GM18951 (cell line): Measurements from ENCODE around the gene SPON1.
"Not testable (repeated sequence)": the region's sequence is repeated elsewhere in the genome, so short reads cannot be mapped to it uniquely, and the experiment has no call there.

Experiments
- POLR2A ChIP-seq: IDR thresholded peaks from 4 replicates; pipeline ENCODE4 v1.6.1; 2011; ENCODE audit warnings: mild to moderate bottlenecking; ENCODE audit not compliant: insufficient read length, insufficient read depth; ENCODE audit errors: extremely low read depth
- in situ Hi-C: fragments of 300-500 bp; cut with MboI; formaldehyde crosslinking; loops from one replicate; pipeline ENCODE4 v1.12.0; 2022; ENCODE audit warnings: low sequenced_read_pairs, mixed read lengths, inconsistent platforms; ENCODE audit not compliant: unreplicated experiment

Gene SPON1

DNA sequence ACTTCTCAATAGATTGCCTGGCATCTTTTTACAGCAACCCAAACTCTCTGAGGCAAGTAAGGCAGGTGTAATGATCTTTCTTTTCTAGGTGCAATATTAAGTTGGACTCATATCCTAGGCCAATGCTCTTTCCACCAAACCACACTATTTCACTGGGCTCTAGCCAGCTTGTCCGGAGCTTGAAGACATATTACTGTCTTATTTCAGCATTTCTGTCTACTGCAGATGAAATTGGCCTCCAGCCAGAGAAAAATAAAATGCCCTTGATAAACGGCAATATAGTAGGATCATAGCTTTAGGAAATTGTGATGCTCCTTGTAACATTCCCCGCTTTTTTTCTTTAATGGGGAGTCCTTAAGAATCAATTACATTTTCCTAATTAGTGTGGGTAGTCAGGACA is 48.1 kb downstream of the SPON1 start:
- no peak for TF ChIP-seq POLR2A
- in situ Hi-C loops, result no loop called here

DNA sequence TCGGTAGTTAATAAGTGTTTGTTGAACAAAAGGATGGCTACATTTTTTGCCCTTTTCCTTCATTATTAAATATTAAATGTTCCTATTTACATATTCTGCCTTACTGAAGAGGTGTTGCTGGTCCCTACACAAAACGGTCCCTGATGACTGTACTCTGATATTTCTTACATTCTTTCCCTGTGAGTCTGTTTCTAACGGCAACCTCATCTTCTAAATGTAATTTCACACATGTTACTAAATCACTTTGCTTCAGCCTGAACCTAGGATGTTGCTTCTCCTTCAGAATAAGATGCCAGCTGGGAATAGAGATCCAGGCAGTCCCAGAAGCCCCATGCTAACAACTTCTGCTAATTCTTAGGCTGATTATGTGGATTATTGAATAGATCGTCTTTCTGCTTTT is 50.3 kb downstream of the SPON1 start:
- in situ Hi-C loops, result no loop called here
- no peak for TF ChIP-seq POLR2A

DNA sequence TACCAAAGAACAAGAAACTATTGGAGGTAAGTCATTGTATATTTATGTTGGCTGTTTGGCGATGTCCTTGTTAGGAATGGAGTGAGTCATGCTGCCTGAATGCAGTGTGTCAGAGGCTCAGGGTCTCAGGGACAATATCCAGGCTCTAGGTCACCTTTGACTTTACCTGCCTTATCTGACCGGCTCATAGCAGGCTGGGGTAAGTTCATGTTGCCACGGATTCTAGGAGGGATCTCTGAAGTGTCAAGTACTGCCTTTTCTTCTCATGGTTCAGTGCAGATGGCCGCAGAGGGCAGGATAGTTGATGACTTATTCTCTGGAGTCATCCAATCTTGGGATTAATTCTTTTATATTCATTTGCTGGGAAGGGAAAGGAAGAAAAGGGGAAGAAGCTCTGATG is 53.2 kb downstream of the SPON1 start:
- in situ Hi-C loops, result no loop called here
- TF ChIP-seq POLR2A, result no peak

DNA sequence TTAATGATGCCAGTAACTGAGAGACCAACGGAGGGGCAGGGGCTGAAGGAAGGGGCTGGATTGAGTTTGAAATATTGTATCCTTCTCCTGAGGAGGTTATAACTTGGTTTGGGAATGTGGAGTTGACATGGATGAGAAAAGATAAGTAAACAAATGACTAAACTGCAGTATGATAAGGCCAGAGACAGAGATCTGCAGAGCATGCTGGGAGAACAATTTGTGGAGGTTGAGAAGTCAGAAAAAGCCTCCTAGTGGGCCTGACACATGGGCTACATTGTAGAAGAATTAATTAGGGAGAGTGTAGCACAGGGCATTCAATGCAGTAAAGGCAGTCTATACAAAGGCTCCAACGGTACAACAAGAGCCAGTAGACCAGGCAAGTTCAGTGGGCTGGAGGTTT is 55.9 kb downstream of the SPON1 start:
- in situ Hi-C loops, result no loop called here
- TF ChIP-seq POLR2A, result no peak

DNA sequence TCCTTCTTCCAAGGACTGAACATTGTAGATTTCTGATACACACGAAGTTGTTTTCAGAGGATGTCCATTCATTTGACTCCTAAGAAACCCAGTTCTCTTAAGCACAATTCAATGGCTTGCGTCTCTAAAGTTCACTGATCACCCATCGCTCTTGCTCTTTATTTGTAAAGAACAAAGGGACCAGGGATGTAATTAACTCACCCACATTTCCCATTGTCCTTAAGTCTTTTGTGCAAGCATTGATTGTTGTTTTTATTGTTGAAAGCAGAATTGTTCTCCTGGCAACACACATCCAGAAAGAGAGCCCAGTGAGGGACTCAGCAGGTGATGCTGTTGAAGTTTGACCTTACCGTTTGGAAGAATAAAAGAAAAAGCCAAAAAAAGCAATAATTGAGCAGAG is 59.2 kb downstream of the SPON1 start:
- in situ Hi-C loops, result no loop called here
- TF ChIP-seq POLR2A, result no peak

DNA sequence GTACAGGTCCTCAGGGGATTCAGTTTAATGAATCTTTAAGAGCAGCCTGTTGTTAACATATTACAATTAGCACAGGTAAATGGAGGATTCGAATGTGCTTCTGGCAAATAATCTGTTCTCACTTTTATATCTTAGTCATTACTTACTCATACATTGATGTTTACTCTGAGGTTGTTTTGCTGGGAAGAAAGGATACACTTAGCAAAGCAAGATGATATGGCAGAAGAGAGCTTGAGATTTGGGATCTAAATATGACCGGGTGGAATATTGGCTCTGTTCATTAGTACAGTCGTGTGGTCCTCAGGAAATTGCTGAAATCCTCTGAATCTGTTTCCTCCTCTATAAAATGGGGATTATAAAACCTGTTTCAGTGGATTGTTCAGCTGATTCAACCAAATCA is 59.7 kb downstream of the SPON1 start:
- TF ChIP-seq POLR2A, result no peak

DNA sequence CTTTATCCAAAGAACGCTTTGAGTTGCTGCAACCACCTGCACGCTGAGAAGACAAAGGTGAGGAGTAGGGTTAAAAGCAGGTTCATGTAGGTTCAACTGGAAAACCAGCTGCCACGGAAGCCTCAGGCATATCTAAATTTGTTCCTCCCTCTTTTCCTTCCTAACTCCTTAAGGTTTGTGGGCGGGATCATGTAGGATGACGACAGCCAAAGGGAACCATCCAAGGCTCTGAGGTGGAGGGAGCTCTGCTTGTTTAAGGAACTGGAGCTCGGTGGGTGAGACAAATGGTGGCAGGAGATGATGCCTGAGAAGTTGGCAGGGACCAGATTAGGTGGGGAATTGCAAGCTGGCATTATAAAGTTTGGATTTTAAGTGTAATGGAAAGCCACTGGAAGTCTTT is 60.3 kb downstream of the SPON1 start:
- in situ Hi-C loops, result no loop called here
- no peak for TF ChIP-seq POLR2A

More for the DNA sequence above, 59.7 kb downstream of the SPON1 start:
- in situ Hi-C loops, result no loop called here

DNA sequence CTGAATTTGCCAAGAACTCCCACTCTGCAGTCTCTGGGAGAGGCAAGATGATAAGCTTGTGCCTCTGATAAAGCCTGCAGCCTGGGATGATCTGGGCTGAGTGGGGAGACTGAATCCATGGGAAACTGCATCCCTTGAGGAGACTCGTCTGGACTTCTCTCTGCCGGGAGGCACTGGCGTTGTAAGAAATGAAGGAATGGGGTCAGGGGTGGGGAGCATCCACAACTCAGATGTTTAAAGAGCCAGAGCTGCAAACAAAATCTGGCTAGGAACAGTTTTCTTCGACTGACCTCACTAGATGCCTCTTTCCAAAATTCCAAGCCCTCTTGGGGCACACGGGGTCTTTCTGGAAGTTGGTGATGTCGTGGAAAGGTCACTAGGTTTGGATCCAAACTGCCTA is 64.4 kb downstream of the SPON1 start:
- in situ Hi-C loops, result no loop called here
- no peak for TF ChIP-seq POLR2A

DNA sequence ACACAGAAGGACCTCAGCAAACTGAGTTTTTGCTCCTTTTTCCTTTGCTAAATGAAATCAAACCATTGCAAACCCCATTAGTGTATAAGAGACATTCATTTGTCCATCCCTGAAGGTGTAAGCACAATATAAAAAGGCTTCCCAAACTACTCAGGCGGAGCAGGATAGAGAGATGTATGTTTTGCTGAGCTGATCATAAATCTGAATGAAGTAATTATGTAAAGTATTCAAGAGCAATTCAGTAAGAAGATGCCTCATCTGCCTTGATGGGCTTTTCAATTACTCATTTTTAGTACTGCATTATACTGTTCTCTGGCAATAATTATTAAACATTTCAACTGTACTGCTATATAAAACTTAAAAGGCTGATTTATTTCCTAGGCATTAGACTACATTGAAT is 65.0 kb downstream of the SPON1 start:
- TF ChIP-seq POLR2A, result no peak
- in situ Hi-C loops, result no loop called here

DNA sequence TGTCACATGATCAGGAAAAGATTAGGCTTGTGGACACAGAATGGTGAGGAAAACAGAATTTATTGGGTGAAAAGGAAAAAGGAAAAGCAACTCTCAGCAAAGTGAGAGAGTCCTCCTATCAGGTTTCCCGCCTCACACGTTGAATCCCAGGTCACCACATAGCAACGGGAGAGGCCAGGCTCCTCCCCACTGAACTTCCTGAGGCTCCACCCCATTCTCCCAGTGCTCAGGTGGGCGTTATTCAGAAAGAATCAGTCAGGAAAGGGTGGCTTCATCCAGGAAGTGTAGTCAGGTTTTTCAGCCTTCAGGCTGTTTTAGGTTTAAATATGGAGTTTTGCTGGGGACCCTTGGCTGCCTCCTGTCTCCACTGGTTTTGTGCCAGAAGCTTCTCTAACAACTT is 66.9 kb downstream of the SPON1 start:
- in situ Hi-C loops, result no loop called here
- TF ChIP-seq POLR2A, result no peak

DNA sequence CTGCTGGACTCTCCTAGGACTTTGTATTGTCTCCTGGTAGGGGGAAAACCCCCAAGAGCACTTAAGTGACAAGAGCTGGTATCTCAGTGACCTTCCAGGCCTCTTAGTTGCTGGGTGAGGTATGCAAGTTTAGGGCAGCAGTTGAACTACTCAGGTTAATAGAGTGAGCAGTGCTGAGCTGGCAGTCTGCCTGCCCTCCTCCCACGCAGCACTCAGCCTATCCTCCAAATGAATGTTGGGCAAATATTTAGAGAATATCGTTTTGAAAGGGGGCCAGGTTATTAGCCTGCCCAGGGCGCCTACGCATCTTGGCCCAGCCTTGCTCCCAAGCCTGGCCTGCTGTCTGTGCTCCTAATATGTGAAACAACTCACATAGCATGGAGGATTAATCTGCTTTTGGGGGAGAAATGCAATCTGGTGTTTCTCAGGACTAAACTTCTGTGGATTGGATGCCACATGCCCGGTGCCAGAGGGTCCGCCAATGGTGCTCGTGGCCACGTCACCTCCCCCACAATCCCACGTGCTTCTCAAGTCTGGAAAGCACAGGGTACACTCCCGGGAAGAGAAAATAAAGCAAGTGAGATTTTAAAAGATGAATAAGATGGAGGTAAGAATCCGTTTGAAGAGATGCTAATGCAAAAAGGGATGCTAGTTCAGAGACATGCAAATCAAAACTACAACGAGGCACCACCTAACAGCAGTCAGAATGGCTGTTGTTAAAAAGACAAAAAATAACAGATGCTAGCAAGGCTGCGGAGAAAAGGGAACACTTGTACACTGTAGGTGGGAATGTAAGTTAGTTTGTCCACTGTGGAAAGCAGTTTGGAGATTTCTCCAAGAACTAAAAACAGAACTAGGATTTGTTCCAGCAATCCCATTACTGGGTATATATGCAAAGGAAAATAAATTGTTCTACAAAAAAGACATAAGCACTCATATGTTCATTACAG is 67.7 kb downstream of the SPON1 start:
- no peak for TF ChIP-seq POLR2A

DNA sequence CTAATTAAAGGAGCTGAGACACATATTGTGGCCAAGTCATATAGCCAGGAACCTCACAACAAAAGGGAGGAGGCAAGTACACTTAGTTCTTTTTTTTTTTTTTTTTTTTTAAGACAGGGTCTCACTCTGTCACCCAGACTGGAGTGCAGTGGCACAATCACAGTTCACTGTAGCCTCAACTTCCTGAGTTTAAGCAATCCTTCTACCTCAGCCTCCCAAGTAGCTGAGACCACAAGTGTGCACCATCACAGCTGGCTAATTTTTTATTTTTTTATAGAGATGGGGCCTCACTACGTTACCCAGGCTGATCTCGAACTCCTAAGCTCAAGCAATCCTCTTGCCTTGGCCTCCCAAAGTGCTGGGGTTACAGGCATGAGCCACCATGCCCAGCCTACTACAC is 73.0 kb downstream of the SPON1 start:
- in situ Hi-C loops, result not testable (repeated sequence)

More for the DNA sequence above, 67.7 kb downstream of the SPON1 start:
- in situ Hi-C loops, result no loop called here

DNA sequence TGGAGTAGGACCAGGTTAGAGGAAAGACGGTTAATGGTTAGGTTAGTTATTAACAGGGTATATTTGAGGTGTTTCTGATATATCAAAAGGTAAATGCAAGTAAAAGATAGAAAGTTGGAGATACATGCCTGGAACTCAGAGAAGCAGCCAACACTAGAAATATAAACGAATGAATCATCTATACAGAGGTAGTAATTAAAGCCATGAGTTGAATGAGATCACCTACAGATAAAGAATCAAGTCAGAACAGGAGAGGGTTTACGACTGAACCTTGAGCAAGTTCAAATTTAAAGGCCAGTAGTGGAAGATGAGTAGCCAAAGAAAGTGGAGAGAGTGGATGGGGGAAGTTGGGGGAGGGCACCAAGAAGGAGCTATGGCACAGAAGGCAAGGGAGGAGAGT is 73.9 kb downstream of the SPON1 start:
- TF ChIP-seq POLR2A, result no peak
- in situ Hi-C loops, result no loop called here

DNA sequence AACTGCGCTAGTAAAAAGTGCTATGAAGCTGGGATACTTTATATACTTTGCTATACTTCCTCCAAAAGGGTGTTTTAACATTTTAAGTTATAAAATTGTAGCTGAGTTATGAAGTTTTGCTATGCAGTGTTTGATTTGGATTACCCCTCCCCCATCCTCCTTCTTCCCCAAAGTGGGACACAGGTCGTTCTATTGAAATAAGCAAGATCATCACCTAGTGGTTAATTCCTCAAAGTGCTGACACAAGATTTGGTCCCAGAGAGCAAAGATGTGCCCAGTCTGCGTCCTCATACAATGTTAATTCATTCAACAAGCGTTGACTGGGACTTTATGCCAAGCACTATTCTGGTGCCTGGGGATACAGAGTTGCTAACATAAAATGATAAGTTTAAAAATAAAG is 78.5 kb downstream of the SPON1 start:
- no peak for TF ChIP-seq POLR2A
- in situ Hi-C loops, result no loop called here

DNA sequence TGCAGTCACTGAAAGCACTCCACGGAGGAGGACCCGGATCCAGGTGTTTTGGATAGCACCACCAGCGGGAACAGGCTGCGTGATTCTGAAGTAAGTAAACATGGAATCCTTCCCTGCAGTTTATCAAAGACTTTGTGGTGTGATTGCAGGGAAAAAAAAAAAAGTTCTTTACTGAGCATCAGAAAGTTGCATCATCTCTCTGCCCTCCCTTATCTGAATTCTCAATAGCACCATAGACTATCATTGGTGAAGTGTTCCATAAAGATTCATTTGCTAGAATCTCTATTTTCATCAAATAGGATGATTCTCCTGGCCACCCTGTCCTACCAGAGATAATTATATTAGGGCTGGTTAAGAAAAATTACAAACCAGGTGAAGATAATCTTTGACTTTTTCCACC is 79.0 kb downstream of the SPON1 start:
- in situ Hi-C loops, result no loop called here
- TF ChIP-seq POLR2A, result no peak
